Middle frontal gyrus (tissue), 1 donor: Measurements from ENCODE around the gene CLK2.
A peak's percentile ranks its signal among the peaks of the same experiment; 100 is the strongest.
"Not testable (repeated sequence)": the region's sequence is repeated elsewhere in the genome, so short reads cannot be mapped to it uniquely, and the experiment has no call there.

Experiments
- DNase-seq: peaks from one replicate; pipeline ENCODE4 v3.0.0-alpha.2; 2015; ENCODE audit warnings: low spot score; ENCODE audit errors: extremely low spot score

The CLK2 gene

GRCh38 chr1:155244368-155245162 lies 28.7 kb downstream of the CLK2 start:
- DNase-seq, result peak; percentile 97

- no peak for DNase-seq
These were observed 30.4 kb downstream of the CLK2 start for GRCh38 chr1:155242805-155243358.

GRCh38 chr1:155241841-155242264 lies 31.5 kb downstream of the CLK2 start:
- DNase-seq, result no peak

GRCh38 chr1:155241069-155241679 lies 32.1 kb downstream of the CLK2 start:
- DNase-seq, result peak; percentile 88

- DNase-seq, result no peak
These were observed 36.9 kb downstream of the CLK2 start for GRCh38 chr1:155236451-155236850.

GRCh38 chr1:155235375-155235774 lies 37.9 kb downstream of the CLK2 start:
- DNase-seq, result not testable (repeated sequence)

GRCh38 chr1:155233502-155233901 lies 39.8 kb downstream of the CLK2 start:
- DNase-seq, result not testable (repeated sequence)

GRCh38 chr1:155232001-155232978 lies 41.0 kb downstream of the CLK2 start:
- not testable (repeated sequence) for DNase-seq

- not testable (repeated sequence) for DNase-seq
These were observed 42.0 kb downstream of the CLK2 start for GRCh38 chr1:155231302-155231701.

- DNase-seq, result no peak
These were observed 45.2 kb downstream of the CLK2 start for GRCh38 chr1:155228096-155228427.

- peak; percentile 97 for DNase-seq
These were observed 45.8 kb downstream of the CLK2 start for GRCh38 chr1:155227261-155228095.

- no peak for DNase-seq
These were observed 46.4 kb downstream of the CLK2 start for GRCh38 chr1:155226910-155227260.

- DNase-seq, result peak; percentile 29
These were observed 47.0 kb downstream of the CLK2 start for GRCh38 chr1:155226188-155226909.

GRCh38 chr1:155225404-155225759 lies 47.9 kb downstream of the CLK2 start:
- DNase-seq, result not testable (repeated sequence)

- no peak for DNase-seq
These were observed 50.3 kb downstream of the CLK2 start for GRCh38 chr1:155223047-155223446.

- DNase-seq, result not testable (repeated sequence)
These were observed 52.9 kb downstream of the CLK2 start for GRCh38 chr1:155220211-155220965.

GRCh38 chr1:155219592-155220031 lies 53.7 kb downstream of the CLK2 start:
- DNase-seq, result peak; percentile 18

- DNase-seq, result peak; percentile 83
These were observed 54.3 kb downstream of the CLK2 start for GRCh38 chr1:155218854-155219591.
